Uterus (tissue), 2 donors: ENCODE measurements around the gene PRC1.

Experiments
- CTCF ChIP-seq, 4 experiments: fragments of 200-600 bp in 2 of 4; fragments of 450-650 bp in 2 of 4; sonication (generic) in 2 of 4; IDR thresholded peaks; one replicate each; pipeline ENCODE4 v1.5.1; 2016 to 2019; ENCODE audit warnings: antibody characterized with exemption in 4 of 4, mild to moderate bottlenecking in 2 of 4, moderate library complexity in 1 of 4
- POLR2A ChIP-seq, 2 donors: fragments of 450-650 bp; IDR thresholded peaks; one replicate each; pipeline ENCODE4 v1.6.1; 2016; ENCODE audit warnings: antibody characterized with exemption in 2 of 2, mild to moderate bottlenecking in 1 of 2, moderate library complexity in 1 of 2

GRCh38 chr15:90933301-90933700 lies 61.0 kb downstream of the PRC1 start:
- TF ChIP-seq CTCF (IDR thresholded peaks at IDR 0.05) = no peak
- TF ChIP-seq POLR2A (IDR thresholded peaks at IDR 0.05) = no peak
